Right lobe of liver (tissue), 4 donors: ENCODE measurements around the gene MRPL12.

Source experiments
- POLR2A ChIP-seq: fragments of 450-650 bp; IDR thresholded peaks from one replicate; pipeline ENCODE4 v1.6.1; 2017; ENCODE audit warnings: antibody characterized with exemption, mild to moderate bottlenecking
- TF ChIP-seq, protein P1 (sequence below), 4 donors: fragments of 200-600 bp in 3 of 4; fragments of 450-650 bp in 1 of 4; IDR thresholded peaks; one replicate each; pipeline versions ENCODE4 v1.5.1 to v1.8.0; 2016 to 2022; ENCODE audit warnings: antibody characterized with exemption in 4 of 4, mild to moderate bottlenecking in 2 of 4
- donor health status: DM: no; HTN: no; CAD: no.
- donor health status: DM: no; HTN: no; CAD: no.
- donor health status: DM: no; HTN: yes; CAD: no.

DNA sequence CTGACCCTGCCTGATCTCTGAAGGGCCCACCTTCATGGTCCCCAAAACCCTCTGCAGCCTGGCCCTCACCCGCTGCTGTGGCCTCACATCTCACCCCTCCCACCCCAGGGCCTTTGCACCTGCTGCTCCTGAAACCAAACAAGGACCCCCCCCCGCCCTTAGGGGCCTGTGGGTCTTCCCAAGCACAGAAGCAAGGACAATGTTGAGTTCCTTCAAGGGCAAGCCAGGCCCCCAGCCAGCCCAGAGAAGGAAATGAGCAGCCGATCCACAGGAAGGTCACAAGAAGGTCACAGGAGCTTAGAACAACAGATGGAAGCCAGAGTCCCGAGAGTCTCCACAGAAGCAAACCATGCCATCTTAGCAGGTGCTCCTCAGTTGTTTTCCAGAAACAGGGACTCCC, 46.3 kb upstream of the MRPL12 start:
- no peak for TF ChIP-seq POLR2A
- TF ChIP-seq, protein P1, sequence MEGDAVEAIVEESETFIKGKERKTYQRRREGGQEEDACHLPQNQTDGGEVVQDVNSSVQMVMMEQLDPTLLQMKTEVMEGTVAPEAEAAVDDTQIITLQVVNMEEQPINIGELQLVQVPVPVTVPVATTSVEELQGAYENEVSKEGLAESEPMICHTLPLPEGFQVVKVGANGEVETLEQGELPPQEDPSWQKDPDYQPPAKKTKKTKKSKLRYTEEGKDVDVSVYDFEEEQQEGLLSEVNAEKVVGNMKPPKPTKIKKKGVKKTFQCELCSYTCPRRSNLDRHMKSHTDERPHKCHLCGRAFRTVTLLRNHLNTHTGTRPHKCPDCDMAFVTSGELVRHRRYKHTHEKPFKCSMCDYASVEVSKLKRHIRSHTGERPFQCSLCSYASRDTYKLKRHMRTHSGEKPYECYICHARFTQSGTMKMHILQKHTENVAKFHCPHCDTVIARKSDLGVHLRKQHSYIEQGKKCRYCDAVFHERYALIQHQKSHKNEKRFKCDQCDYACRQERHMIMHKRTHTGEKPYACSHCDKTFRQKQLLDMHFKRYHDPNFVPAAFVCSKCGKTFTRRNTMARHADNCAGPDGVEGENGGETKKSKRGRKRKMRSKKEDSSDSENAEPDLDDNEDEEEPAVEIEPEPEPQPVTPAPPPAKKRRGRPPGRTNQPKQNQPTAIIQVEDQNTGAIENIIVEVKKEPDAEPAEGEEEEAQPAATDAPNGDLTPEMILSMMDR (IDR thresholded peaks at IDR 0.05): no peak
